ENCODE measurements around the gene SGIP1. TPM values are rescaled to one million over a fixed set of nuclear protein-coding genes. Genes with fewer than 3 reads are reported as not detected.
A peak's percentile ranks its signal among the peaks of the same experiment; 100 is the strongest.

The SGIP1 gene
- total RNA-seq, 2 donors from 2014 or later = 3.8 to 9.4 TPM

- Mint-ChIP-seq H3K9me3 (peaks cover 2% of the 10 kb centered on the region), H3K27ac (no peak overlapping the region), H3K4me3 (no peak overlapping the region), H3K27me3 (ENCODE audit: insufficient read depth) (peaks cover 13% of the 10 kb centered on the region), H3K4me1 (peaks cover 8% of the 10 kb centered on the region), H3K36me3 (ENCODE audit: low read depth) (no peaks in the 10 kb centered on the region)
- peaks cover 6% of the 10 kb centered on the region for H3K27me3 ChIP-seq (ENCODE audit: control insufficient read depth, insufficient read depth, low read length, poor library complexity, severe bottlenecking)
- H3K36me3 ChIP-seq (ENCODE audit: control insufficient read depth, insufficient read depth, low read length) = no peaks in the 10 kb centered on the region
- no peak for DNase-seq
- H3K9ac ChIP-seq (ENCODE audit: extremely low read depth, low read length, poor library complexity, severe bottlenecking) = no peak overlapping the region
- 85 to 91% methylated on average over 1 of the region's 1 CpG for WGBS, 2 experiments (ENCODE audit: insufficient coverage in 1 of 2, insufficient read length in 1 of 2)
- no peak overlapping the region for H3K4me3 ChIP-seq (ENCODE audit: low read length)
- H3K4me1 ChIP-seq (ENCODE audit: control insufficient read depth, insufficient read depth, low read length) = no peaks in the 10 kb centered on the region
- H3K27ac ChIP-seq (ENCODE audit: low read depth, low read length) = no peak overlapping the region
- H3K9me3 ChIP-seq (ENCODE audit: control insufficient read depth, low read length) = no peaks in the 10 kb centered on the region
- TF ChIP-seq CTCF (conservative IDR thresholded peaks at IDR 0.05) = no peak
Measured at GRCh38 chr1:66528580-66528979, 5.4 kb upstream of the SGIP1 start.

DNA sequence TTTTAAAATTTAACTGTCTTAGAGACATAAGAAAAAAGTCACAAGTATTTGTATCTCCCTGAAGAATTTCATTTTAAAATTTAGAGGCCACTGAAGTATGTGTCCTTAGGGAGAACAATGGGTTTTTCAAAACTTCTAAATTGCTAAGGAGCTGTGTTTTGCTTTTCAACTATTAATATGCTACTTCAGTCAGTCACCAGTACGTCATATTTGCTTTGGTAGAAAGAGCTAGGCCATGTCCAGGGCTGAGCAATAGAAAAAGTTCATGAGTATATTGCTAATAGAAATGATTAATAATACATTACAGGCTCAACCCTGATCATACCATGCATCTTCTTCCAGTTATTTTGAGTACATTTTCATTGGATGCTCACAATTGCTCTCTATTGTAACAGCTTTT lies 1.7 kb upstream of the SGIP1 start:
- H3K36me3 Mint-ChIP-seq (ENCODE audit: low read depth) = no peaks in the 10 kb centered on the region
- H3K9me3 Mint-ChIP-seq = peaks cover 2% of the 10 kb centered on the region
- 100% methylated on average over 1 of the region's 1 CpG; no CpG with 5 or more reads in 1 of the 2 experiments for WGBS, 2 experiments (ENCODE audit: insufficient coverage in 1 of 2, insufficient read length in 1 of 2)
- peaks cover 13% of the 10 kb centered on the region for H3K27me3 Mint-ChIP-seq (ENCODE audit: insufficient read depth)
- no peak overlapping the region for H3K4me3 ChIP-seq (ENCODE audit: low read length)
- TF ChIP-seq CTCF (conservative IDR thresholded peaks at IDR 0.05) = no peak
- H3K27ac ChIP-seq (ENCODE audit: low read depth, low read length) = no peak overlapping the region
- no peak for DNase-seq
- no peaks in the 10 kb centered on the region for H3K36me3 ChIP-seq (ENCODE audit: control insufficient read depth, insufficient read depth, low read length)
- no peak overlapping the region for H3K9ac ChIP-seq (ENCODE audit: extremely low read depth, low read length, poor library complexity, severe bottlenecking)
- peaks cover 19% of the 10 kb centered on the region for H3K4me1 ChIP-seq (ENCODE audit: control insufficient read depth, insufficient read depth, low read length)
- H3K27me3 ChIP-seq (ENCODE audit: control insufficient read depth, insufficient read depth, low read length, poor library complexity, severe bottlenecking) = peaks cover 6% of the 10 kb centered on the region
- H3K27ac Mint-ChIP-seq = no peak overlapping the region
- peaks cover 25% of the 10 kb centered on the region for H3K4me1 Mint-ChIP-seq
- H3K9me3 ChIP-seq (ENCODE audit: control insufficient read depth, low read length) = no peaks in the 10 kb centered on the region
- H3K4me3 Mint-ChIP-seq = peak overlapping the region; percentile 72

- WGBS, 2 experiments (ENCODE audit: insufficient coverage in 1 of 2, insufficient read length in 1 of 2) = 12 to 15% methylated on average over 8 to 50 of the region's 50 CpGs
Measured at GRCh38 chr1:66532798-66533783, 862 bp upstream of the SGIP1 start.

More at GRCh38 chr1:66532798-66533783, 862 bp upstream of the SGIP1 start:
- DNase-seq = peak; percentile 81
- H3K4me3 Mint-ChIP-seq = peak overlapping the region; percentile 72
- Histone ChIP-seq H3K27me3 (ENCODE audit: control insufficient read depth, insufficient read depth, low read length, poor library complexity, severe bottlenecking) (peaks cover 6% of the 10 kb centered on the region), H3K9me3 (ENCODE audit: control insufficient read depth, low read length) (no peaks in the 10 kb centered on the region), H3K4me1 (ENCODE audit: control insufficient read depth, insufficient read depth, low read length) (peaks cover 19% of the 10 kb centered on the region), H3K36me3 (ENCODE audit: control insufficient read depth, insufficient read depth, low read length) (no peaks in the 10 kb centered on the region), H3K4me3 (ENCODE audit: low read length) (peak overlapping the region; percentile 87), H3K27ac (ENCODE audit: low read depth, low read length) (peak overlapping the region; percentile 41), H3K9ac (ENCODE audit: extremely low read depth, low read length, poor library complexity, severe bottlenecking) (peak overlapping the region; percentile 61)
- peaks cover 13% of the 10 kb centered on the region for H3K27me3 Mint-ChIP-seq (ENCODE audit: insufficient read depth)
- H3K4me1 Mint-ChIP-seq = peaks cover 25% of the 10 kb centered on the region
- H3K9me3 Mint-ChIP-seq = no peaks in the 10 kb centered on the region
- TF ChIP-seq CTCF (conservative IDR thresholded peaks at IDR 0.05) = no peak
- no peaks in the 10 kb centered on the region for H3K36me3 Mint-ChIP-seq (ENCODE audit: low read depth)
- peak overlapping the region; percentile 87 for H3K27ac Mint-ChIP-seq

Measured in endodermal cell (in vitro differentiated cells).